HCT116 (cell line): Measurements from ENCODE around the gene SLC25A18. TPM values are rescaled to one million over a fixed set of nuclear protein-coding genes. Genes with fewer than 3 reads are reported as not detected.

ENCODE experiments used
- ATAC-seq: fragments of 200-7000 bp; cut with Tn5 transposase; 2 replicates; pipeline ENCODE4 v1.9.1; 2020; ENCODE audit warnings: mild to moderate bottlenecking, moderate library complexity
- BruUV-seq: library from RNA; stranded (reverse); fragments of 400-500 nt; replicated peaks from 2 replicates; lab custom pipeline; 2021; lab: Mats Ljungman, UMichigan
- CTCF ChIA-PET: fragments of 300-600 bp; sonication (Branson Sonifier 250); formaldehyde crosslinking; loops from one replicate; lab custom pipeline; 2021; ENCODE audit warnings: antibody characterized with exemption; lab: Charles Lee
- POLR2A ChIA-PET: fragments of 300-600, 350-600 bp; sonication (Branson Sonifier 250); formaldehyde crosslinking; loops from one replicate; lab custom pipeline; 2021; ENCODE audit warnings: antibody characterized with exemption; lab: Charles Lee
- RAD21 ChIA-PET, 2 experiments: fragments of 300-600 bp; sonication (Branson Sonifier 250); formaldehyde crosslinking; loops; one replicate each; lab custom pipeline; 2023; ENCODE audit warnings: low total read pairs in 2 of 2; ENCODE audit not compliant: uncharacterized antibody in 2 of 2, unreplicated experiment in 2 of 2, low non-redundant PET in 1 of 2; lab: Charles Lee
- DNase-seq: peaks from one replicate; pipeline ENCODE4 v3.0.0-alpha.2; 2010; ENCODE audit warnings: low read depth, low spot score
- H2AFZ ChIP-seq: fragments of 200-600 bp; shearing (Covaris generic), sonication (generic); 2 replicates; pipeline ENCODE4 v1.6.1; 2017; ENCODE audit warnings: low read depth, mixed run types, mixed read lengths, antibody characterized with exemption, low read length; ENCODE audit not compliant: poor library complexity, severe bottlenecking
- H3K27ac ChIP-seq: 2 replicates; pipeline ENCODE4 v1.5.1; 2012; ENCODE audit warnings: low read depth, low read length
- H3K27me3 ChIP-seq: fragments of 200-600 bp; sonication (generic); 2 replicates; pipeline ENCODE4 v1.6.1; 2016; ENCODE audit warnings: mixed run types, low read length, mixed read lengths; ENCODE audit not compliant: insufficient read depth
- H3K36me3 ChIP-seq, 2 experiments: fragments of 200-500 bp in 1 of 2; fragments of 200-600 bp in 1 of 2; sonication (Bioruptor generic) in 1 of 2; sonication (generic) in 1 of 2; 2 replicates each; pipeline versions ENCODE4 v1.5.1 to v1.6.1; 2014 to 2016; ENCODE audit warnings: low read length in 2 of 2, inconsistent platforms in 1 of 2, mixed read lengths in 1 of 2, mixed run types in 1 of 2; ENCODE audit not compliant: insufficient read depth in 2 of 2, control insufficient read depth in 1 of 2
- H3K4me1 ChIP-seq, 2 experiments: fragments of 200-600 bp in 1 of 2; sonication (generic) in 1 of 2; 2 replicates each; pipeline versions ENCODE4 v1.5.1 to v1.6.1; 2012 to 2017; ENCODE audit warnings: low read length in 2 of 2, inconsistent platforms in 1 of 2, mild to moderate bottlenecking in 1 of 2, mixed read lengths in 1 of 2, mixed run types in 1 of 2, moderate library complexity in 1 of 2; ENCODE audit not compliant: insufficient read depth in 2 of 2, control insufficient read depth in 1 of 2
- H3K4me2 ChIP-seq: fragments of 200-600 bp; sonication (generic); 2 replicates; pipeline ENCODE4 v1.6.1; 2017; ENCODE audit warnings: mixed run types, low read length, mixed read lengths
- H3K4me3 ChIP-seq, 2 experiments: fragments of 200-600 bp in 1 of 2; sonication (generic) in 1 of 2; replicated peaks in 1 of 2; 2 replicates each; pipeline ENCODE4 v1.5.1; 2011 to 2016; ENCODE audit warnings: low read length in 2 of 2, control low read depth in 1 of 2, low read depth in 1 of 2, mild to moderate bottlenecking in 1 of 2, mixed read lengths in 1 of 2, mixed run types in 1 of 2
- H3K79me2 ChIP-seq: fragments of 200-600 bp; sonication (generic); 2 replicates; pipeline ENCODE4 v1.6.1; 2017; ENCODE audit warnings: mild to moderate bottlenecking, mixed run types, low read length, moderate library complexity, mixed read lengths; ENCODE audit not compliant: insufficient read depth
- H3K9ac ChIP-seq: fragments of 200-600 bp; sonication (generic); 2 replicates; pipeline ENCODE4 v1.6.1; 2016; ENCODE audit warnings: low read length, mixed read lengths
- H3K9me2 ChIP-seq: fragments of 200-600 bp; sonication (generic), shearing (Covaris generic); 2 replicates; pipeline ENCODE4 v1.6.1; 2017; ENCODE audit warnings: mixed run types, mild to moderate bottlenecking, moderate library complexity; ENCODE audit not compliant: insufficient read depth
- H3K9me3 ChIP-seq, 2 experiments: fragments of 200-500 bp in 1 of 2; fragments of 200-600 bp in 1 of 2; sonication (Bioruptor generic) in 1 of 2; sonication (generic) in 1 of 2; 2 replicates each; pipeline ENCODE4 v1.6.1; 2014 to 2017; ENCODE audit warnings: low read length in 2 of 2, mixed read lengths in 2 of 2, inconsistent platforms in 1 of 2, low read depth in 1 of 2, mild to moderate bottlenecking in 1 of 2, mixed run types in 1 of 2, moderate library complexity in 1 of 2; ENCODE audit not compliant: control insufficient read depth in 1 of 2, insufficient read depth in 1 of 2
- H4K20me1 ChIP-seq: fragments of 200-600 bp; sonication (generic), shearing (Covaris generic); 2 replicates; pipeline ENCODE4 v1.6.1; 2017; ENCODE audit warnings: mixed run types, mild to moderate bottlenecking, moderate library complexity; ENCODE audit not compliant: insufficient read depth
- CBX3 ChIP-seq: IDR thresholded peaks from 2 replicates; pipeline ENCODE4 v1.6.1; 2012; ENCODE audit warnings: low read depth
- CEBPB ChIP-seq: IDR thresholded peaks from 2 replicates; pipeline ENCODE4 v1.6.1; 2012; ENCODE audit warnings: low read depth
- EGR1 ChIP-seq: IDR thresholded peaks from 2 replicates; pipeline ENCODE4 v1.6.1; 2012; ENCODE audit warnings: low read depth
- FOSL1 ChIP-seq: IDR thresholded peaks from 2 replicates; pipeline ENCODE4 v1.6.1; 2012; ENCODE audit warnings: low read depth
- JUND ChIP-seq: IDR thresholded peaks from 2 replicates; pipeline ENCODE4 v1.6.1; 2012
- POLR2A ChIP-seq: IDR thresholded peaks from 2 replicates; pipeline ENCODE4 v1.7.0; 2011; ENCODE audit warnings: borderline replicate concordance; ENCODE audit not compliant: insufficient read depth, insufficient read length; ENCODE audit errors: extremely low read depth
- POLR2AphosphoS5 ChIP-seq: IDR thresholded peaks from 2 replicates; pipeline ENCODE4 v1.6.1; 2011; ENCODE audit warnings: mild to moderate bottlenecking, low read depth, low read length, moderate library complexity
- RAD21 ChIP-seq: IDR thresholded peaks from 2 replicates; pipeline ENCODE4 v1.6.1; 2012; ENCODE audit warnings: low read depth, mild to moderate bottlenecking
- SIN3A ChIP-seq: IDR thresholded peaks from 2 replicates; pipeline ENCODE4 v1.6.1; 2012; ENCODE audit warnings: low read depth
- SP1 ChIP-seq: IDR thresholded peaks from 2 replicates; pipeline ENCODE4 v1.6.1; 2012; ENCODE audit warnings: low read depth
- YY1 ChIP-seq: IDR thresholded peaks from 2 replicates; pipeline ENCODE4 v1.6.1; 2011; ENCODE audit warnings: low read length, low read depth, moderate library complexity, mild to moderate bottlenecking; ENCODE audit not compliant: insufficient replicate concordance; ENCODE audit errors: extremely low read depth
- ZNF274 ChIP-seq: fragments of 200-500 bp; sonication (Bioruptor generic); IDR thresholded peaks from 2 replicates; pipeline ENCODE4 v1.6.1; 2014; ENCODE audit warnings: mild to moderate bottlenecking, low read depth, low read length, inconsistent platforms
- intact Hi-C: fragments of 100-400 bp; cut with micrococcal nuclease; formaldehyde crosslinking; loops from 2 replicates; pipeline ENCODE4 v1.10.0; 2022
- total RNA-seq: library from RNA; stranded (reverse); gene quantifications from one replicate; pipeline ENCODE4 v1.2.1, GENCODE V29; 2021; ENCODE audit not compliant: unreplicated experiment
- TF ChIP-seq, protein P1 (sequence below): IDR thresholded peaks from 2 replicates; pipeline ENCODE4 v1.6.1; 2012
- TF ChIP-seq, protein P2 (sequence below), 3 experiments: fragments of 200-600 bp in 1 of 3; sonication (generic) in 1 of 3; IDR thresholded peaks in 2 of 3; conservative IDR thresholded peaks in 1 of 3; 2 replicates each; pipeline ENCODE4 v1.5.1; 2012 to 2017; ENCODE audit warnings: low read depth in 2 of 3, low read length in 2 of 3, antibody characterized with exemption in 1 of 3, borderline replicate concordance in 1 of 3, control low read depth in 1 of 3, mild to moderate bottlenecking in 1 of 3, mixed read lengths in 1 of 3, mixed run types in 1 of 3, moderate library complexity in 1 of 3; ENCODE audit not compliant: insufficient read depth in 1 of 3
- TF ChIP-seq, protein P3 (sequence below): IDR thresholded peaks from 2 replicates; pipeline ENCODE4 v1.6.1; 2012
- TF ChIP-seq, protein P4 (sequence below): IDR thresholded peaks from 2 replicates; pipeline ENCODE4 v1.6.1; 2011; ENCODE audit warnings: mild to moderate bottlenecking, low read length, moderate library complexity; ENCODE audit not compliant: insufficient replicate concordance; ENCODE audit errors: extremely low read depth

Gene SLC25A18
- total RNA-seq, 1 experiment from 2014 or later: not detected

DNA sequence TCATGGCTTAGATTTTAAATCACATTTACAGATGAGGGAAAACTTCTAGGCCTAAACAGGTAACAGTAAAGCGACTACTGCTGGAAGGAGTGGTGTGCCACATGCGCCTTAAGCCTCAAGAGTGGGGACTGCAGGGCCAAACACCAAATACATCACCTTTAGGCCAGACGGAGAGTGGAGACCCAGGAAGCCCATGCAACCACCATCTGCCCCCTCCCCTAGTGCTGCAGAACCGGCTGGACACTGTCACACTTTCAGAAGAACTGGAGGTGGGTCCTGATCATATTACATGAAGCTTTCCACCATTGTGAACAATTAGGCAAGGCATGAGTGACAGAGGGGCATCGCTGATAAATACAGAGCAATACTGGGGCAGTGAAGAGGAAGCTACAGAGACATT is 28.9 kb downstream of the SLC25A18 start:
- ATAC-seq (no peak), DNase-seq (no peak)
- H3K79me2 ChIP-seq: no peaks in the 10 kb centered on the region
- peaks cover 0 to 5% of the 10 kb centered on the region in 2 experiments; a peak in 2 of 4 replicates for H3K4me1 ChIP-seq
- ChIA-PET RAD21 (no interaction called here), POLR2A (no interaction called here), CTCF (no interaction called here)
- H3K36me3 ChIP-seq: peaks cover 29 to 41% of the 10 kb centered on the region in 2 experiments; a peak in 3 of 4 replicates
- no peak overlapping the region for H3K9ac ChIP-seq
- TF ChIP-seq, protein P1, sequence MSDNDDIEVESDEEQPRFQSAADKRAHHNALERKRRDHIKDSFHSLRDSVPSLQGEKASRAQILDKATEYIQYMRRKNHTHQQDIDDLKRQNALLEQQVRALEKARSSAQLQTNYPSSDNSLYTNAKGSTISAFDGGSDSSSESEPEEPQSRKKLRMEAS: no peak
- intact Hi-C loops: no loop called here
- H3K27ac ChIP-seq: no peak overlapping the region
- no peaks in the 10 kb centered on the region for H3K9me2 ChIP-seq
- H2AFZ ChIP-seq: no peak overlapping the region
- no peaks in the 10 kb centered on the region for H3K27me3 ChIP-seq
- BruUV-seq: no TSS peak
- no peaks in the 10 kb centered on the region for H4K20me1 ChIP-seq
- H3K9me3 ChIP-seq: no peaks in the 10 kb centered on the region
- H3K4me3 ChIP-seq: no peak overlapping the region
- H3K4me2 ChIP-seq: no peak overlapping the region

DNA sequence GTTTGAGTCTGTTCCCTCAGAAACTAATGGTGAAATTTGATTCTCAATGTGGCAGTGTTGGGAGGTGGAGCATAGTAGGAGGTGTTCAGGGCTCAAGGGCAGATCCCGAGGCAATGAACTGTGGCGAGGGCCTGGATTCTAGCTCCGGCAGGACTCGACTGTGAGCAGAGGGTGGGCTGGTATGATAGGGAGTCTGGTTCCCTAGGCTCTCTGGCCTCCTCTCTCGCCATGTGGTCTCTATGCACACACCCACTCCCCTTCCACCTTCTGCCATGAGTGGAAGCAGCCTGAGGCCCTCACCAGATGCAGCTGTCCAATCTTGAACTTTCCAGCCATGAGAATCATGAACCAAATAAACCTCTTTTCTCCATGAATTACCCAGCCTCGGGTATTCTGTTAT is 32.9 kb downstream of the SLC25A18 start:
- POLR2A ChIA-PET: no interaction called here
- TF ChIP-seq, protein P2, sequence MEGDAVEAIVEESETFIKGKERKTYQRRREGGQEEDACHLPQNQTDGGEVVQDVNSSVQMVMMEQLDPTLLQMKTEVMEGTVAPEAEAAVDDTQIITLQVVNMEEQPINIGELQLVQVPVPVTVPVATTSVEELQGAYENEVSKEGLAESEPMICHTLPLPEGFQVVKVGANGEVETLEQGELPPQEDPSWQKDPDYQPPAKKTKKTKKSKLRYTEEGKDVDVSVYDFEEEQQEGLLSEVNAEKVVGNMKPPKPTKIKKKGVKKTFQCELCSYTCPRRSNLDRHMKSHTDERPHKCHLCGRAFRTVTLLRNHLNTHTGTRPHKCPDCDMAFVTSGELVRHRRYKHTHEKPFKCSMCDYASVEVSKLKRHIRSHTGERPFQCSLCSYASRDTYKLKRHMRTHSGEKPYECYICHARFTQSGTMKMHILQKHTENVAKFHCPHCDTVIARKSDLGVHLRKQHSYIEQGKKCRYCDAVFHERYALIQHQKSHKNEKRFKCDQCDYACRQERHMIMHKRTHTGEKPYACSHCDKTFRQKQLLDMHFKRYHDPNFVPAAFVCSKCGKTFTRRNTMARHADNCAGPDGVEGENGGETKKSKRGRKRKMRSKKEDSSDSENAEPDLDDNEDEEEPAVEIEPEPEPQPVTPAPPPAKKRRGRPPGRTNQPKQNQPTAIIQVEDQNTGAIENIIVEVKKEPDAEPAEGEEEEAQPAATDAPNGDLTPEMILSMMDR (IDR thresholded peaks at IDR 0.05 in 2 of 3, conservative IDR thresholded peaks at IDR 0.05 in 1 of 3; ENCODE audit: borderline replicate concordance in 1 of 3, insufficient read depth in 1 of 3, low read depth in 2 of 3, low read length in 2 of 3): no peak
- TF ChIP-seq CBX3 (no peak), JUND (no peak), EGR1 (no peak), POLR2AphosphoS5 (no peak), SP1 (no peak), SIN3A (no peak), ZNF274 (no peak), YY1 (no peak), POLR2A (no peak), CEBPB (no peak), FOSL1 (no peak), RAD21 (no peak)
- TF ChIP-seq, protein P3, sequence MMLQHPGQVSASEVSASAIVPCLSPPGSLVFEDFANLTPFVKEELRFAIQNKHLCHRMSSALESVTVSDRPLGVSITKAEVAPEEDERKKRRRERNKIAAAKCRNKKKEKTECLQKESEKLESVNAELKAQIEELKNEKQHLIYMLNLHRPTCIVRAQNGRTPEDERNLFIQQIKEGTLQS: no peak
- TF ChIP-seq, protein P4, sequence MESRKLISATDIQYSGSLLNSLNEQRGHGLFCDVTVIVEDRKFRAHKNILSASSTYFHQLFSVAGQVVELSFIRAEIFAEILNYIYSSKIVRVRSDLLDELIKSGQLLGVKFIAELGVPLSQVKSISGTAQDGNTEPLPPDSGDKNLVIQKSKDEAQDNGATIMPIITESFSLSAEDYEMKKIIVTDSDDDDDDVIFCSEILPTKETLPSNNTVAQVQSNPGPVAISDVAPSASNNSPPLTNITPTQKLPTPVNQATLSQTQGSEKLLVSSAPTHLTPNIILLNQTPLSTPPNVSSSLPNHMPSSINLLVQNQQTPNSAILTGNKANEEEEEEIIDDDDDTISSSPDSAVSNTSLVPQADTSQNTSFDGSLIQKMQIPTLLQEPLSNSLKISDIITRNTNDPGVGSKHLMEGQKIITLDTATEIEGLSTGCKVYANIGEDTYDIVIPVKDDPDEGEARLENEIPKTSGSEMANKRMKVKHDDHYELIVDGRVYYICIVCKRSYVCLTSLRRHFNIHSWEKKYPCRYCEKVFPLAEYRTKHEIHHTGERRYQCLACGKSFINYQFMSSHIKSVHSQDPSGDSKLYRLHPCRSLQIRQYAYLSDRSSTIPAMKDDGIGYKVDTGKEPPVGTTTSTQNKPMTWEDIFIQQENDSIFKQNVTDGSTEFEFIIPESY: no peak

More for the DNA sequence above, 32.9 kb downstream of the SLC25A18 start:
- ATAC-seq: no peak
- H3K4me1 ChIP-seq: peaks cover 0 to 5% of the 10 kb centered on the region in 2 experiments; a peak in 2 of 4 replicates
- BruUV-seq: no TSS peak
- CTCF ChIA-PET: no interaction called here
- H3K4me3 ChIP-seq: no peak overlapping the region
- no peaks in the 10 kb centered on the region for H4K20me1 ChIP-seq
- RAD21 ChIA-PET: no interaction called here
- intact Hi-C loops: no loop called here
- no peak overlapping the region for H3K27ac ChIP-seq
- no peak for DNase-seq
- no peak overlapping the region for H2AFZ ChIP-seq
- peaks cover 41 to 50% of the 10 kb centered on the region in 2 experiments; a peak in 3 of 4 replicates for H3K36me3 ChIP-seq
- H3K27me3 ChIP-seq: no peaks in the 10 kb centered on the region
- H3K4me2 ChIP-seq: no peak overlapping the region
- no peaks in the 10 kb centered on the region for H3K9me2 ChIP-seq
- no peak overlapping the region for H3K9ac ChIP-seq
- H3K9me3 ChIP-seq: no peaks in the 10 kb centered on the region
- no peaks in the 10 kb centered on the region for H3K79me2 ChIP-seq
